HG03066 (cell line): ENCODE results near the gene MDC1.
"Not testable (repeated sequence)": the region's sequence is repeated elsewhere in the genome, so short reads cannot be mapped to it uniquely, and the experiment has no call there.

ENCODE experiments used
- ATAC-seq: cut with Tn5 transposase; IDR thresholded peaks from one replicate; pipeline ENCODE4 v1.9.1; 2021; ENCODE audit warnings: low read depth; ENCODE audit not compliant: unreplicated experiment

Gene MDC1

GRCh38 chr6:30724906-30725667, 8.0 kb upstream of the MDC1 start:
- ATAC-seq = no peak

GRCh38 chr6:30723843-30724741, 7.0 kb upstream of the MDC1 start:
- ATAC-seq = not testable (repeated sequence)

GRCh38 chr6:30723159-30723842, 6.2 kb upstream of the MDC1 start:
- ATAC-seq = not testable (repeated sequence)

- ATAC-seq = no peak
These were observed 5.4 kb upstream of the MDC1 start for GRCh38 chr6:30722280-30723112.

GRCh38 chr6:30722025-30722279, 4.9 kb upstream of the MDC1 start:
- ATAC-seq = not testable (repeated sequence)

- no peak for ATAC-seq
These were observed 4.3 kb upstream of the MDC1 start for GRCh38 chr6:30721198-30722024.

- no peak for ATAC-seq
These were observed 3.7 kb upstream of the MDC1 start for GRCh38 chr6:30720738-30721197.

- peak; percentile 38 for ATAC-seq
These were observed 3.0 kb upstream of the MDC1 start, which contains the start of gene TUBB for GRCh38 chr6:30719791-30720737. TSS of gene TUBB (plus strand) at chr6:30720352. CDS start at chr6:30720507, 155 bp downstream.

- no peak for ATAC-seq
These were observed 2.3 kb upstream of the MDC1 start for GRCh38 chr6:30719356-30719755.

- not testable (repeated sequence) for ATAC-seq
These were observed 1.0 kb upstream of the MDC1 start for GRCh38 chr6:30717845-30718720.

- no peak for ATAC-seq
These were observed 277 bp downstream of the MDC1 start for GRCh38 chr6:30716879-30717128.

- ATAC-seq = no peak
These were observed 2.8 kb downstream of the MDC1 start for GRCh38 chr6:30714263-30714662.

GRCh38 chr6:30712441-30712945, 4.6 kb downstream of the MDC1 start:
- no peak for ATAC-seq

GRCh38 chr6:30711758-30712380, 5.2 kb downstream of the MDC1 start:
- ATAC-seq = no peak

- ATAC-seq = no peak
These were observed 7.8 kb downstream of the MDC1 start for GRCh38 chr6:30709101-30709868.

GRCh38 chr6:30707281-30707850, 9.7 kb downstream of the MDC1 start:
- ATAC-seq = no peak
